Tibial nerve (tissue), 4 donors: ENCODE measurements around the gene KCTD4. TPM values are rescaled to one million over a fixed set of nuclear protein-coding genes. Genes with fewer than 3 reads are reported as not detected.
A peak's percentile ranks its signal among the peaks of the same experiment; 100 is the strongest.

ENCODE experiments used
- DNase-seq, 2 donors: peaks; one replicate each; pipeline ENCODE4 v3.0.0-alpha.2; 2019; ENCODE audit warnings: low spot score in 2 of 2
- H3K27ac ChIP-seq, 4 donors: fragments of 200-600 bp; sonication (generic) in 3 of 4; one replicate each; pipeline ENCODE4 v1.5.1; 2017 to 2019; ENCODE audit warnings: mild to moderate bottlenecking in 1 of 4
- H3K27me3 ChIP-seq, 2 donors: fragments of 200-600 bp; sonication (generic) in 1 of 2; one replicate each; pipeline versions ENCODE4 v1.5.1 to v1.6.0; 2017 to 2019
- H3K36me3 ChIP-seq, 3 donors: fragments of 200-600 bp; sonication (generic); one replicate each; pipeline ENCODE4 v1.5.1; 2018 to 2019
- H3K4me1 ChIP-seq, 4 donors: fragments of 200-600 bp; sonication (generic) in 3 of 4; one replicate each; pipeline ENCODE4 v1.5.1; 2017 to 2019
- H3K4me3 ChIP-seq, 4 donors: fragments of 200-600 bp; sonication (generic) in 3 of 4; one replicate each; pipeline ENCODE4 v1.5.1; 2017 to 2019; ENCODE audit warnings: mild to moderate bottlenecking in 1 of 4, moderate library complexity in 1 of 4
- H3K9me3 ChIP-seq, 4 donors: fragments of 200-600 bp; sonication (generic) in 3 of 4; one replicate each; pipeline ENCODE4 v1.5.1; 2017 to 2019
- CTCF ChIP-seq, 5 experiments: fragments of 200-600 bp in 3 of 5; fragments of 450-650 bp in 2 of 5; sonication (generic) in 3 of 5; IDR thresholded peaks; one replicate each; pipeline ENCODE4 v1.5.1; 2016 to 2019; ENCODE audit warnings: antibody characterized with exemption in 5 of 5, mild to moderate bottlenecking in 3 of 5, moderate library complexity in 2 of 5
- EP300 ChIP-seq, 2 donors: sonication (generic); formaldehyde crosslinking; IDR thresholded peaks; one replicate each; pipeline ENCODE4 v1.6.1; 2017; ENCODE audit warnings: antibody characterized with exemption in 2 of 2, mild to moderate bottlenecking in 1 of 2
- POLR2A ChIP-seq, 2 donors: fragments of 450-650 bp; IDR thresholded peaks; one replicate each; pipeline ENCODE4 v1.6.1; 2017; ENCODE audit warnings: antibody characterized with exemption in 2 of 2, mild to moderate bottlenecking in 2 of 2, moderate library complexity in 2 of 2
- WGBS, 2 donors: methylation state at CpG; one replicate each; pipeline ENCODE4 v1.1.5; 2018; 5-methylcytosine and 5-hydroxymethylcytosine counted together
- total RNA-seq, 4 donors: library from RNA; depleted of rRNA; stranded (reverse); fragments of >200 nt; gene quantifications; one replicate each; pipeline ENCODE4 v1.1.0, GENCODE V29; 2016

The KCTD4 gene
- total RNA-seq, 4 donors from 2014 or later: 3.0 to 14.4 (median 8.2) TPM

GRCh38 chr13:45168555-45168930, 32.3 kb downstream of the KCTD4 start:
- peaks cover 0 to 11% (median 0%) of the 10 kb centered on the region in 3 donors for H3K36me3 ChIP-seq
- H3K27ac ChIP-seq: peak overlapping the region in 2 of 4 donors; percentile 61 to 66
- no peak for DNase-seq
- no peak for TF ChIP-seq POLR2A (IDR thresholded peaks at IDR 0.05)
- TF ChIP-seq CTCF (IDR thresholded peaks at IDR 0.05): no peak
- TF ChIP-seq EP300 (IDR thresholded peaks at IDR 0.05): no peak
- H3K4me3 ChIP-seq: no peak overlapping the region
- no peaks in the 10 kb centered on the region for H3K9me3 ChIP-seq
- WGBS, 2 donors: 81 to 93% methylated on average over 2 of the region's 2 CpGs
- peaks cover 0 to 9% (median 0%) of the 10 kb centered on the region in 4 donors for H3K4me1 ChIP-seq
- no peaks in the 10 kb centered on the region for H3K27me3 ChIP-seq

DNA sequence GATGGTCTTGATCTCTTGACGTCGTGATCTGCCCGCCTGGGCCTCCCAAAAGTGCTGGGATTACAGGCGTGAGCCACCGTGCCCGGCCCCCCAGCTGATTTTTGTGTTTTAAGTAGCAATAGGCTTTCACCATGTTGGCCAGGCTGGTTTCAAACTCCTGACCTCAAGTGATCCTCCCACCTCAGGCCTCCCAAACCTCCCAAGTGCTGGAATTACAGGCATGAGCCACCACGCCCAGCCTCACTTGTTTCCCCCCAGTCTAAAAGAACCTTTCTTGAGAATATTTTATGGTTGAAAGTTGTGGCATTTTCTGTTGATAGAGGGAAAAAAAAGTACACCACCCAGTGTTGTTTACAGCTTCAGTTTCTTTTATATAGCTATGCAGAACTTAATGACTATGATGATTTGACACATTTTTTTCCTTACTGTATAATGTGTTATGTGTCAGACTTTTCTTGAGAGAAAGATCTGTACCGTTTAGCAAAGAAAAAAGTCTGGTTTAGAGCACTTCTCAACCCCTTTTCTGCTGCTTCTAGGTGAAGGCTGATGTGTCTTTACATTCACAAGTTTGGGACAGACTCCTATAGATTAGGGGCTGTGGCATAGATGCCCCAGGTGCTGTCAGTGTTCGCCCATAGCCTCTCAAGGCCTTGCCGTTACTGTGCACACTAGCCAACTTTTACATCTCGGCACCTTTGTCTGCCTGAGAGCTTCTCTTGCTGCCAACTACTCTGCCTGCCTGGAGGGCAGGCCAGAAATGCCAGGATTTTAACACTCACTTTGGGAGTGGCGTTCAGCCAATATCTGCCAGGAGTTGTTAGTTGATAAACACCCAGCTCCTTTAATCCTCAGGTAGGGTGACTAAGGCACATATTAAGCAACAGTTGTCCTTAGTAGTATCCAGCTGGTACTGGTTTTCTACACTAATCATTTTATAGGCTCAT, 33.0 kb downstream of the KCTD4 start:
- H3K27ac ChIP-seq: peak overlapping the region in 3 of 4 donors; percentile 20 to 66 (median 61)
- no peak overlapping the region for H3K4me3 ChIP-seq
- H3K4me1 ChIP-seq: peaks cover 0 to 12% (median 0%) of the 10 kb centered on the region in 4 donors
- H3K36me3 ChIP-seq: peaks cover 0 to 14% (median 0%) of the 10 kb centered on the region in 3 donors
- H3K27me3 ChIP-seq: no peaks in the 10 kb centered on the region
- no peak for DNase-seq
- no peaks in the 10 kb centered on the region for H3K9me3 ChIP-seq
- WGBS, 2 donors: 81 to 86% methylated on average over 12 of the region's 12 CpGs
- TF ChIP-seq POLR2A (IDR thresholded peaks at IDR 0.05) (no peak), EP300 (IDR thresholded peaks at IDR 0.05) (no peak), CTCF (IDR thresholded peaks at IDR 0.05) (no peak)

- Histone ChIP-seq H3K36me3 (peaks cover 0 to 14% (median 0%) of the 10 kb centered on the region in 3 donors), H3K27ac (peak overlapping the region in 2 of 4 donors; percentile 61 to 66), H3K4me1 (peaks cover 0 to 13% (median 0%) of the 10 kb centered on the region in 4 donors), H3K4me3 (no peak overlapping the region), H3K27me3 (no peaks in the 10 kb centered on the region), H3K9me3 (no peaks in the 10 kb centered on the region)
- no peak for DNase-seq
- 37 to 50% methylated on average over 3 of the region's 3 CpGs for WGBS, 2 donors
- no peak for TF ChIP-seq CTCF (IDR thresholded peaks at IDR 0.05)
- TF ChIP-seq POLR2A (IDR thresholded peaks at IDR 0.05): no peak
- no peak for TF ChIP-seq EP300 (IDR thresholded peaks at IDR 0.05)
Observed at GRCh38 chr13:45166858-45167257, 34.0 kb downstream of the KCTD4 start.

GRCh38 chr13:45162821-45163220, 38.0 kb downstream of the KCTD4 start:
- DNase-seq: no peak
- H3K4me3 ChIP-seq: no peak overlapping the region
- peaks cover 0 to 27% (median 0%) of the 10 kb centered on the region in 3 donors for H3K36me3 ChIP-seq
- H3K27ac ChIP-seq: peak overlapping the region in 2 of 4 donors; percentile 11 to 70
- peaks cover 0 to 8% (median 0%) of the 10 kb centered on the region in 4 donors for H3K4me1 ChIP-seq
- 61 to 66% methylated on average over 1 of the region's 1 CpG for WGBS, 2 donors
- H3K9me3 ChIP-seq: no peaks in the 10 kb centered on the region
- no peaks in the 10 kb centered on the region for H3K27me3 ChIP-seq
- TF ChIP-seq POLR2A (IDR thresholded peaks at IDR 0.05) (no peak), EP300 (IDR thresholded peaks at IDR 0.05) (no peak), CTCF (IDR thresholded peaks at IDR 0.05) (no peak)

DNA sequence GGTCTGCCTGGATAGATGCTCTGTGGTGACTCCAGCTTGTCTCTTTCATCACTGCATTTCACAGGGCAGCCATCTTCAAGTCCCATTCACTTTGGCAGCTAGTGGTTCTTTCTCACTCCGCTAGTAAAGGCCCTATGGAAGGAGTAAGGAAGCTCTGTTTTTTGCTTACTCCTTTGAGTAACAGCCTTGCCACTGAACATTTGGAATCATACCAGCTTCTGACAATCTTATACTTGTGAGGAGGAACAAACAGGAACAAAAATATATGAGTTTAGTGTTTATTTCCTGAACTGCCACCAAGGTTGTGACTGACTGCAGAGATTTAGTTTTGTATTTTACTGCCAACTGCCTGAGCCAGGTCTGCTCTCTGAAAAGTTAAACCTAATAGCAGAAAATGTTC, 38.7 kb downstream of the KCTD4 start:
- Histone ChIP-seq H3K9me3 (no peaks in the 10 kb centered on the region), H3K27ac (peak overlapping the region in 2 of 4 donors; percentile 66 to 70), H3K4me1 (peaks cover 0 to 4% (median 0%) of the 10 kb centered on the region in 4 donors), H3K4me3 (no peak overlapping the region), H3K27me3 (no peaks in the 10 kb centered on the region), H3K36me3 (peaks cover 0 to 29% (median 0%) of the 10 kb centered on the region in 3 donors)
- 81 to 92% methylated on average over 1 of the region's 1 CpG for WGBS, 2 donors
- DNase-seq: no peak
- TF ChIP-seq CTCF (IDR thresholded peaks at IDR 0.05) (no peak), POLR2A (IDR thresholded peaks at IDR 0.05) (no peak), EP300 (IDR thresholded peaks at IDR 0.05) (no peak)
